Cardiac septum (tissue), 1 donor: ENCODE results near the gene ENPP6. TPM values are rescaled to one million over a fixed set of nuclear protein-coding genes. Genes with fewer than 3 reads are reported as not detected.

Source experiments
- DNase-seq: peaks from one replicate; pipeline ENCODE4 v3.0.0-alpha.2; 2020; ENCODE audit warnings: low spot score
- intact Hi-C: fragments of 100-400 bp; cut with DNase I; formaldehyde crosslinking; loops from one replicate; pipeline ENCODE4 v1.14.0; 2022
- long read RNA-seq: library from polyadenylated mRNA; unstranded; transcript quantifications from one replicate; pipeline ENCODE4 v2.0.0, GENCODE V29; 2021
- total RNA-seq: library from RNA; stranded (reverse); fragmentation: NEBNext Ultra II Directional; extraction: Animal tissue kit (Norgen Biotek cat#: 25700); gene quantifications from one replicate; pipeline ENCODE4 v1.2.1, GENCODE V29; 2021
- donor health status: DM: no; HTN: no; CAD: no.

The ENPP6 gene
- 0.05 TPM for total RNA-seq
- long read RNA-seq, partial matches to known transcripts, result 1 of 1 reads
- long read RNA-seq, other reads (novel, unspliced or antisense), result 0 of 1 reads

- DNase-seq, result no peak
Measured at GRCh38 chr4:184217634-184218033, at the start of gene ENPP6. TSS of gene ENPP6 (minus strand) at chr4:184217873. CDS start at chr4:184217819, 54 bp downstream.

GRCh38 chr4:184267206-184267608 is 49.5 kb upstream of the ENPP6 start:
- DNase-seq, result no peak
- intact Hi-C loops, result loop anchor here (5.0 kb wide), 1 partner anchor 205 kb away; the partner anchor contains the start of gene IRF2

More at GRCh38 chr4:184217634-184218033, at the start of gene ENPP6:
- intact Hi-C loops, result no loop called here

DNA sequence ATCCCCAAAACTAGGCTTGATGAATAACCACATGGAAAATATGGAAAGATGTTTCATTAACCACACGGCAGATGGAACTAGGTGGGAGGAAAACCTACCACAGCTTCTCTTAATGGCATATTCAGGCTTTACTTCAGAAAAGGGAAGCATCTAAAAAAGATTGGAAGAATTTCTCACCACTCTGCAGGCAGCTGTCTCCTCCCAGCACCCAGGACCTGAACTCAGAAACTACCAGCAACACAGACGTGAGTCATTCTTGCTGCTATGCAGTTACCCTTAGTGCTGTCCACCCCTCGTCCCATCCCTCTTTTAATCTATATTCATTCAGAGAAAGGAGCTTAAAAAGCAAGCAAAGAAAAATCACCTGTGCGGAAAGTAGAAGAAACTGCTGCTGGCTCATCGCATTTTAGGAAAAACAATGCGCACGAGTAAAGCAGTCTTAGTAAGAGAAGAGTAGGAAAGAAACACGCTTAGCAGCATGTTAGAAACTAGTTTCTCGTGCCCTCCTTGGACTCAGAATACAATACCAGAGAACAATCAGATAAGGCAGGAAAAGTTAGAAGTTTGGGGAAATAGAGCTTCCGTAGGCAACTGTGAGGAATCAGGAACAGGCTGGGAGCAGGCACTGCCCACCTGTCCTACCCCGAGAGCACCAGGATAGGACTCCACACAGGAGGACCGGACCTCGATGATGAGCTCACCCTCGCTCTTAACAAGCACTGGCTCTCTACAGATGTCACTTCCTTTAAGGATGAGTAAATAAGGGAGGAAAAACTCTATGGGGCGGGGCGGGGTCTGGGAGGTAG is 48.1 kb upstream of the ENPP6 start:
- DNase-seq, result no peak
- intact Hi-C loops, result loop anchor here (2.0 to 5.0 kb wide), 2 partner anchors 207 to 273 kb away; partner anchors contain the start of gene IRF2

GRCh38 chr4:184263910-184264732 is 46.4 kb upstream of the ENPP6 start:
- DNase-seq, result peak; percentile 94
- intact Hi-C loops, result loop anchor here (2.0 to 5.0 kb wide), 2 partner anchors 275 to 468 kb away; partner anchors contain the start of gene CENPU

DNA sequence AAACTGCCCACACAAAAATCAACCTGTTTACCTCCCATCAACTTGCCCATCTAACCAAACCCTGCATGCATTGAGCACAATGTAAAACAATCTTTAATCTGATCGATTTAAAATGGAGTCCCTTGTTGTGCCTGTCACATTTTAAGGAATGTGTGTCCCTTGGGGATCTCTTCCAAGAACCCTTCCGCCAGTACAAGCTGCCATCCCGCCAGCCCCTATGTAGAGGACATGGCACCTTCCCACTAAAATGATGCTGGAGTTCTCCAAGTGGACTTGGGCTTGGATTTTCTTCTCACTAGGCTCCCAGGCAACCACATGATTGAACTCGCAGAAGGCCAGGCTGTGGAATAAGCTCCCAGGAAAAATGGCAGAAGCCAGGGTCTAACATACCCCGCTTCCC is 45.8 kb upstream of the ENPP6 start:
- DNase-seq, result no peak
- intact Hi-C loops, result loop anchor here (5.0 kb wide), 1 partner anchor 469 kb away; the partner anchor contains the start of gene CENPU

DNA sequence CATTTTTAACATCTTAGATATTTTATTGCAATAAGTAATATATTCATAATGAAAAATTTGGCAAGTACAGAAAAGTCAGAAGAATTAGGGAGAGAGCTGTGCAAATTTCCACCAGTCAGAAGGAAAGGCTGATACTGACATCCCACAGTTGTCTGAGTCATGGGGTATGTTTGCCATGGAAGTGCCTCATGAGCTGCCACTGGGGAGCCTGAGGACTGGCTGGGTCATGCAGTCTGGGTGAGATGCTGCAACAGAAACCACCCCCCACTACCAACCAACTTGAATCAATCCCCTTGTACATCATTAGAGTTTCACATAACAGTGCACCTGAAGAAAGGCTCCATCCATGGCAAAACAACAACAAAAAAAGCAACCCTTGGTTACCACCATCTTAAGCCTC is 45.2 kb upstream of the ENPP6 start:
- intact Hi-C loops, result loop anchor here (5.0 kb wide), 1 partner anchor 469 kb away; the partner anchor contains the start of gene CENPU
- DNase-seq, result no peak

GRCh38 chr4:184261246-184261645 is 43.6 kb upstream of the ENPP6 start:
- intact Hi-C loops, result loop anchor here (5.0 kb wide), 1 partner anchor 471 kb away; the partner anchor contains the start of gene CENPU
- no peak for DNase-seq

GRCh38 chr4:184259866-184260265 is 42.2 kb upstream of the ENPP6 start:
- intact Hi-C loops, result loop anchor here (5.0 kb wide), 1 partner anchor 472 kb away; the partner anchor contains the start of gene CENPU
- no peak for DNase-seq

DNA sequence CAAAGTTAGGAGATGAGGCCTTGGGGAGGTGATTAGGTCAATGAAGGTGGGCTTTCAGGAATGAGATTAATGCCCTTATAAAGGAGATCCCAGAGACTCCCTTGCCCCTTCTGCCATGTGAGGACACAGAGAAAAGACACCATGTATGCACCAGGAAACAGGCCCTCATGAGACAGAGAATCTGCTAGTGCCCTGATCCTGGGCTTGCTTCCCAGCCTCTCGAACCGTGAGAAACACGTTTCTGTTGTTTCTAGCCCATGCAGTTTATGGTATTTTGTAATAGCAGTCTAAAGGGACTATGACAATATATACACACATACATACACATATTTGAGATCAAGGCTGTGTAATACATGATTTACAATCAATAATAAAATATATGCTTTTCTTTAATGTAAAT is 41.4 kb upstream of the ENPP6 start:
- intact Hi-C loops, result no loop called here

GRCh38 chr4:184255871-184256642 is 38.4 kb upstream of the ENPP6 start:
- intact Hi-C loops, result no loop called here
- no peak for DNase-seq

More for the DNA sequence above, 41.4 kb upstream of the ENPP6 start:
- no peak for DNase-seq

DNA sequence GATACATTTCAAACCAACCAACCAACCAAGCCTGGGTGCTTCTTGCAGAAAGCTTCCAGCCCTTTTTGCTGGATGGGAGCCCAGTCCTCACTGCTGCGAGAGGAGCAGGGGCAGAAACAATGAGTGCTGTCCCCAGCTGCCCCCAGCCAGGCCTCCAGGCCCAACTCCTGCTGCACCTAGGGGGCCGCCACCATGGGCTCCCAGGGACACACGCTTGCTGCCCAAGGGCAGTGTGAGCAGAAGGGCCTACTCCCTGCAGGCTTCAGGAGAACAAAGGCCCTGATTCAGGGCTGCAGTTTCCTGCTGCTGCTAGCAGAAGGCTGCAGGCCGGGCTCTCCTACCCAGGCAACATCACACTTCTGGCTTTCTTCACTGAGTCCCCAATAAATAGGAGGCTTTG is 37.7 kb upstream of the ENPP6 start:
- intact Hi-C loops, result no loop called here
- DNase-seq, result no peak

- intact Hi-C loops, result loop anchor here (5.0 kb wide), 1 partner anchor 416 kb away; no protein-coding TSS in a partner anchor
- DNase-seq, result no peak
Measured at GRCh38 chr4:184253072-184253420, 35.4 kb upstream of the ENPP6 start.

- intact Hi-C loops, result loop anchor here (5.0 kb wide), 1 partner anchor 415 kb away; no protein-coding TSS in a partner anchor
- no peak for DNase-seq
Measured at GRCh38 chr4:184252136-184253071, 34.7 kb upstream of the ENPP6 start.

DNA sequence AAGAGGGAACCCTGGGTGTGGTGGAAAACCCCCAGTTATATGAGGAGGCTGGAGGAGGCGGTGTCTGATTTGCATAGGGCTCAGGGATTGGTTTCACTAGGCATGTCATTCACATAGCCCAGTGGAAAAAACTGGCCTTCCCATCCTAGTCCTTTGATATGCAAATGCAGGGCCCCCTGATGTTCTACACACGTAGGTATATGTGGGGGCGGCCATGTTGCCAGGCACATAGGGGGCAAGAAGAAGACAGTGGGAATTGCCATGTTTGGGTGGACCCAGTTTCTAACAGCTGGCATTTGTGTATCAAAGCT is 34.0 kb upstream of the ENPP6 start:
- intact Hi-C loops, result loop anchor here (5.0 kb wide), 1 partner anchor 414 kb away; no protein-coding TSS in a partner anchor
- no peak for DNase-seq

- intact Hi-C loops, result loop anchor here (5.0 kb wide), 1 partner anchor 414 kb away; no protein-coding TSS in a partner anchor
- DNase-seq, result no peak
Measured at GRCh38 chr4:184250795-184251669, 33.4 kb upstream of the ENPP6 start.

- intact Hi-C loops, result no loop called here
- DNase-seq, result no peak
Measured at GRCh38 chr4:184248216-184248615, 30.5 kb upstream of the ENPP6 start.

GRCh38 chr4:184247421-184247820 is 29.7 kb upstream of the ENPP6 start:
- intact Hi-C loops, result no loop called here
- no peak for DNase-seq
